ENCODE results near the gene CARNS1. TPM values are rescaled to one million over a fixed set of nuclear protein-coding genes. Genes with fewer than 3 reads are reported as not detected.

Gene CARNS1
- total and polyA plus RNA-seq, 4 donors, result 0.05 to 0.19 (median 0.10) TPM

DNA sequence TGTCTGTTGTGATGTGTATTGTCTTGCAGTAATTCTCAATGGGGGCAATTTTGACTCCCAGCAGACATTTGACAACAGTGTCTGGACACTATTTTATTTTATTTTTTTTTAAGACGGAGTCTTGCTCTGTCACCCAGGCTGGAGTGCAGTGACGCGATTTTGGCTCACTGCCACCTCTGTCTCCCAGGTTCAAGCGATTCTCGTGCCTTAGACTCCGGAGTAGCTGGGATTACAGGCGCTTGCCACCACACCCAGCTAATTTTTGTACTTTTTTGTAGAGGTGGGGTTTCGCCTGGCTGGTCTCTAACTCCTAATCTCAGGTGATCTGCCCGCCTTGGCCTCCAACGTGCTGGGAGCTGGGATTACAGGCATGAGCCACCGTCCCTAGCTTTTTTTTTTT is 14.2 kb downstream of the CARNS1 start:
- Histone ChIP-seq H3K27ac (ENCODE audit: low read depth in 1 of 2, low read length in 2 of 2) (no peak overlapping the region), H3K27me3 (ENCODE audit: control insufficient read depth in 4 of 4, insufficient read depth in 4 of 4, low read length in 3 of 4) (no peaks in the 10 kb centered on the region), H3K4me1 (ENCODE audit: control insufficient read depth in 4 of 4, insufficient read depth in 4 of 4, low read length in 3 of 4) (peaks cover 3 to 19% (median 12%) of the 10 kb centered on the region in 4 donors), H3K4me3 (ENCODE audit: low read depth in 1 of 3, low read length in 3 of 3) (no peak overlapping the region), H3K9ac (ENCODE audit: low read depth in 1 of 2, low read length in 2 of 2) (no peak overlapping the region), H3K36me3 (ENCODE audit: control insufficient read depth in 4 of 4, insufficient read depth in 3 of 4, low read depth in 1 of 4, low read length in 3 of 4) (peaks cover 3 to 32% (median 8%) of the 10 kb centered on the region in 4 donors), H3K9me3 (ENCODE audit: control insufficient read depth in 4 of 4, low read length in 3 of 4) (no peaks in the 10 kb centered on the region)
- 82% methylated on average over 11 of the region's 11 CpGs for WGBS
- no peak for TF ChIP-seq RXRA (IDR thresholded peaks at IDR 0.05)
- no peak for TF ChIP-seq TAF1 (conservative IDR thresholded peaks at IDR 0.05)
- no peak for TF ChIP-seq HNF4A (conservative IDR thresholded peaks at IDR 0.05)
- no peak for TF ChIP-seq JUND (IDR thresholded peaks at IDR 0.05)
- TF ChIP-seq FOXA2 (IDR thresholded peaks at IDR 0.05), result no peak
- no peak for TF ChIP-seq NR2F2 (IDR thresholded peaks at IDR 0.05)
- no peak for TF ChIP-seq CTCF (IDR thresholded peaks at IDR 0.05; ENCODE audit: low read depth, low read length, missing input control)
- TF ChIP-seq EGR1 (IDR thresholded peaks at IDR 0.05; ENCODE audit: low read depth in 2 of 2), result no peak
- no peak for TF ChIP-seq YY1 (IDR thresholded peaks at IDR 0.05)
- TF ChIP-seq FOXA1 (IDR thresholded peaks at IDR 0.05), result no peak
- TF ChIP-seq, protein P1, sequence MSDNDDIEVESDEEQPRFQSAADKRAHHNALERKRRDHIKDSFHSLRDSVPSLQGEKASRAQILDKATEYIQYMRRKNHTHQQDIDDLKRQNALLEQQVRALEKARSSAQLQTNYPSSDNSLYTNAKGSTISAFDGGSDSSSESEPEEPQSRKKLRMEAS (IDR thresholded peaks at IDR 0.05), result no peak
- TF ChIP-seq RAD21 (IDR thresholded peaks at IDR 0.05), result no peak
- DNase-seq (ENCODE audit: low spot score), result no peak

GRCh38 chr11:67431346-67432249 is 16.1 kb downstream of the CARNS1 start:
- Histone ChIP-seq H3K9me3 (ENCODE audit: control insufficient read depth in 4 of 4, low read length in 3 of 4) (no peaks in the 10 kb centered on the region), H3K27me3 (ENCODE audit: control insufficient read depth in 4 of 4, insufficient read depth in 4 of 4, low read length in 3 of 4) (no peaks in the 10 kb centered on the region), H3K9ac (ENCODE audit: low read depth in 1 of 2, low read length in 2 of 2) (no peak overlapping the region), H3K36me3 (ENCODE audit: control insufficient read depth in 4 of 4, insufficient read depth in 3 of 4, low read depth in 1 of 4, low read length in 3 of 4) (peaks cover 3 to 39% (median 8%) of the 10 kb centered on the region in 4 donors), H3K27ac (ENCODE audit: low read depth in 1 of 2, low read length in 2 of 2) (no peak overlapping the region), H3K4me1 (ENCODE audit: control insufficient read depth in 4 of 4, insufficient read depth in 4 of 4, low read length in 3 of 4) (peaks cover 3 to 19% (median 12%) of the 10 kb centered on the region in 4 donors), H3K4me3 (ENCODE audit: low read depth in 1 of 3, low read length in 3 of 3) (no peak overlapping the region)
- DNase-seq (ENCODE audit: low spot score), result no peak
- WGBS, result 95% methylated on average over 24 of the region's 24 CpGs
- TF ChIP-seq GABPA (IDR thresholded peaks at IDR 0.05 in 1 of 2, conservative IDR thresholded peaks at IDR 0.05 in 1 of 2) (no peak), SP1 (IDR thresholded peaks at IDR 0.05) (no peak), HNF4G (IDR thresholded peaks at IDR 0.05) (no peak), ZBTB33 (IDR thresholded peaks at IDR 0.05) (no peak), EGR1 (IDR thresholded peaks at IDR 0.05; ENCODE audit: low read depth in 2 of 2) (no peak), RAD21 (IDR thresholded peaks at IDR 0.05) (no peak), RXRA (IDR thresholded peaks at IDR 0.05) (no peak), NR2F2 (IDR thresholded peaks at IDR 0.05) (no peak), TAF1 (conservative IDR thresholded peaks at IDR 0.05) (no peak), HNF4A (conservative IDR thresholded peaks at IDR 0.05) (no peak), JUND (IDR thresholded peaks at IDR 0.05) (no peak), FOXA1 (IDR thresholded peaks at IDR 0.05) (no peak), YY1 (IDR thresholded peaks at IDR 0.05) (no peak), CTCF (IDR thresholded peaks at IDR 0.05; ENCODE audit: low read depth, low read length, missing input control) (no peak), FOXA2 (IDR thresholded peaks at IDR 0.05) (no peak)
- TF ChIP-seq, protein P2, sequence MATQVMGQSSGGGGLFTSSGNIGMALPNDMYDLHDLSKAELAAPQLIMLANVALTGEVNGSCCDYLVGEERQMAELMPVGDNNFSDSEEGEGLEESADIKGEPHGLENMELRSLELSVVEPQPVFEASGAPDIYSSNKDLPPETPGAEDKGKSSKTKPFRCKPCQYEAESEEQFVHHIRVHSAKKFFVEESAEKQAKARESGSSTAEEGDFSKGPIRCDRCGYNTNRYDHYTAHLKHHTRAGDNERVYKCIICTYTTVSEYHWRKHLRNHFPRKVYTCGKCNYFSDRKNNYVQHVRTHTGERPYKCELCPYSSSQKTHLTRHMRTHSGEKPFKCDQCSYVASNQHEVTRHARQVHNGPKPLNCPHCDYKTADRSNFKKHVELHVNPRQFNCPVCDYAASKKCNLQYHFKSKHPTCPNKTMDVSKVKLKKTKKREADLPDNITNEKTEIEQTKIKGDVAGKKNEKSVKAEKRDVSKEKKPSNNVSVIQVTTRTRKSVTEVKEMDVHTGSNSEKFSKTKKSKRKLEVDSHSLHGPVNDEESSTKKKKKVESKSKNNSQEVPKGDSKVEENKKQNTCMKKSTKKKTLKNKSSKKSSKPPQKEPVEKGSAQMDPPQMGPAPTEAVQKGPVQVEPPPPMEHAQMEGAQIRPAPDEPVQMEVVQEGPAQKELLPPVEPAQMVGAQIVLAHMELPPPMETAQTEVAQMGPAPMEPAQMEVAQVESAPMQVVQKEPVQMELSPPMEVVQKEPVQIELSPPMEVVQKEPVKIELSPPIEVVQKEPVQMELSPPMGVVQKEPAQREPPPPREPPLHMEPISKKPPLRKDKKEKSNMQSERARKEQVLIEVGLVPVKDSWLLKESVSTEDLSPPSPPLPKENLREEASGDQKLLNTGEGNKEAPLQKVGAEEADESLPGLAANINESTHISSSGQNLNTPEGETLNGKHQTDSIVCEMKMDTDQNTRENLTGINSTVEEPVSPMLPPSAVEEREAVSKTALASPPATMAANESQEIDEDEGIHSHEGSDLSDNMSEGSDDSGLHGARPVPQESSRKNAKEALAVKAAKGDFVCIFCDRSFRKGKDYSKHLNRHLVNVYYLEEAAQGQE (IDR thresholded peaks at IDR 0.05), result no peak
- TF ChIP-seq, protein P3, sequence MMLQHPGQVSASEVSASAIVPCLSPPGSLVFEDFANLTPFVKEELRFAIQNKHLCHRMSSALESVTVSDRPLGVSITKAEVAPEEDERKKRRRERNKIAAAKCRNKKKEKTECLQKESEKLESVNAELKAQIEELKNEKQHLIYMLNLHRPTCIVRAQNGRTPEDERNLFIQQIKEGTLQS (IDR thresholded peaks at IDR 0.05), result no peak
- TF ChIP-seq, protein P1 (IDR thresholded peaks at IDR 0.05), result no peak

Measured in liver (tissue), 9 donors.